ENCODE measurements around the gene PWWP2B.

PWWP2B gene

GRCh38 chr10:132456881-132457280 lies 59.9 kb downstream of the PWWP2B start:
- Mint-ChIP-seq H3K36me3 (ENCODE audit: low read depth) (no peaks in the 10 kb centered on the region), H3K27me3 (no peaks in the 10 kb centered on the region), H3K27ac (no peak overlapping the region), H3K9me3 (no peaks in the 10 kb centered on the region), H3K4me3 (no peak overlapping the region), H3K4me1 (peaks cover 11% of the 10 kb centered on the region)
- no peak for DNase-seq
- ATAC-seq, result no peak

GRCh38 chr10:132457328-132458070 lies 60.5 kb downstream of the PWWP2B start:
- H3K27ac Mint-ChIP-seq, result no peak overlapping the region
- H3K9me3 Mint-ChIP-seq, result no peaks in the 10 kb centered on the region
- DNase-seq, result no peak
- no peak for ATAC-seq
- peaks cover 7% of the 10 kb centered on the region for H3K4me1 Mint-ChIP-seq
- no peaks in the 10 kb centered on the region for H3K27me3 Mint-ChIP-seq
- H3K36me3 Mint-ChIP-seq (ENCODE audit: low read depth), result no peaks in the 10 kb centered on the region
- H3K4me3 Mint-ChIP-seq, result no peak overlapping the region

GRCh38 chr10:132458071-132458585 lies 61.1 kb downstream of the PWWP2B start:
- Mint-ChIP-seq H3K36me3 (ENCODE audit: low read depth) (no peaks in the 10 kb centered on the region), H3K27ac (no peak overlapping the region), H3K4me1 (peaks cover 2% of the 10 kb centered on the region), H3K27me3 (no peaks in the 10 kb centered on the region), H3K9me3 (no peaks in the 10 kb centered on the region), H3K4me3 (no peak overlapping the region)
- DNase-seq, result no peak
- ATAC-seq, result no peak

GRCh38 chr10:132458586-132459300 lies 61.7 kb downstream of the PWWP2B start:
- Mint-ChIP-seq H3K36me3 (ENCODE audit: low read depth) (no peaks in the 10 kb centered on the region), H3K4me3 (no peak overlapping the region), H3K4me1 (peaks cover 2% of the 10 kb centered on the region), H3K27ac (no peak overlapping the region), H3K27me3 (no peaks in the 10 kb centered on the region), H3K9me3 (no peaks in the 10 kb centered on the region)
- ATAC-seq, result peak; percentile 47
- DNase-seq, result peak; percentile 78

- H3K27ac Mint-ChIP-seq, result no peak overlapping the region
- no peak overlapping the region for H3K4me3 Mint-ChIP-seq
Observed at GRCh38 chr10:132459301-132460003, 62.5 kb downstream of the PWWP2B start.

GRCh38 chr10:132460071-132460470 lies 63.1 kb downstream of the PWWP2B start:
- no peak for ATAC-seq
- H3K4me3 Mint-ChIP-seq, result no peak overlapping the region

More at GRCh38 chr10:132459301-132460003, 62.5 kb downstream of the PWWP2B start:
- ATAC-seq, result no peak
- no peak for DNase-seq
- Mint-ChIP-seq H3K9me3 (no peaks in the 10 kb centered on the region), H3K27me3 (no peaks in the 10 kb centered on the region), H3K36me3 (ENCODE audit: low read depth) (no peaks in the 10 kb centered on the region), H3K4me1 (peaks cover 2% of the 10 kb centered on the region)

GRCh38 chr10:132460691-132461090 lies 63.7 kb downstream of the PWWP2B start:
- no peaks in the 10 kb centered on the region for H3K9me3 Mint-ChIP-seq
- H3K36me3 Mint-ChIP-seq (ENCODE audit: low read depth), result no peaks in the 10 kb centered on the region
- H3K27me3 Mint-ChIP-seq, result no peaks in the 10 kb centered on the region

More at GRCh38 chr10:132460071-132460470, 63.1 kb downstream of the PWWP2B start:
- no peak for DNase-seq
- no peaks in the 10 kb centered on the region for H3K27me3 Mint-ChIP-seq
- no peaks in the 10 kb centered on the region for H3K9me3 Mint-ChIP-seq
- peaks cover 2% of the 10 kb centered on the region for H3K4me1 Mint-ChIP-seq
- no peak overlapping the region for H3K27ac Mint-ChIP-seq
- no peaks in the 10 kb centered on the region for H3K36me3 Mint-ChIP-seq (ENCODE audit: low read depth)

GRCh38 chr10:132461103-132461682 lies 64.2 kb downstream of the PWWP2B start:
- H3K27ac Mint-ChIP-seq, result no peak overlapping the region
- H3K36me3 Mint-ChIP-seq (ENCODE audit: low read depth), result no peaks in the 10 kb centered on the region
- no peak overlapping the region for H3K4me3 Mint-ChIP-seq
- DNase-seq (no peak), ATAC-seq (no peak)
- H3K27me3 Mint-ChIP-seq, result no peaks in the 10 kb centered on the region
- peaks cover 2% of the 10 kb centered on the region for H3K4me1 Mint-ChIP-seq
- no peaks in the 10 kb centered on the region for H3K9me3 Mint-ChIP-seq

More at GRCh38 chr10:132460691-132461090, 63.7 kb downstream of the PWWP2B start:
- DNase-seq, result no peak
- no peak overlapping the region for H3K4me3 Mint-ChIP-seq
- H3K27ac Mint-ChIP-seq, result no peak overlapping the region
- peaks cover 2% of the 10 kb centered on the region for H3K4me1 Mint-ChIP-seq
- ATAC-seq, result no peak

- no peak for ATAC-seq
- Mint-ChIP-seq H3K4me3 (no peak overlapping the region), H3K27ac (no peak overlapping the region), H3K36me3 (ENCODE audit: low read depth) (no peaks in the 10 kb centered on the region), H3K27me3 (no peaks in the 10 kb centered on the region), H3K4me1 (peaks cover 2% of the 10 kb centered on the region), H3K9me3 (no peaks in the 10 kb centered on the region)
- no peak for DNase-seq
Observed at GRCh38 chr10:132461683-132462231, 64.8 kb downstream of the PWWP2B start.

GRCh38 chr10:132462463-132463332 lies 65.7 kb downstream of the PWWP2B start:
- no peaks in the 10 kb centered on the region for H3K27me3 Mint-ChIP-seq
- H3K36me3 Mint-ChIP-seq (ENCODE audit: low read depth), result no peaks in the 10 kb centered on the region
- no peaks in the 10 kb centered on the region for H3K9me3 Mint-ChIP-seq
- no peak overlapping the region for H3K4me3 Mint-ChIP-seq
- no peak overlapping the region for H3K27ac Mint-ChIP-seq
- peaks cover 2% of the 10 kb centered on the region for H3K4me1 Mint-ChIP-seq
- no peak for ATAC-seq
- no peak for DNase-seq

- DNase-seq (no peak), ATAC-seq (no peak)
- Mint-ChIP-seq H3K4me1 (peaks cover under 1% of the 10 kb centered on the region), H3K36me3 (ENCODE audit: low read depth) (no peaks in the 10 kb centered on the region), H3K27ac (no peak overlapping the region), H3K27me3 (no peaks in the 10 kb centered on the region), H3K9me3 (no peaks in the 10 kb centered on the region), H3K4me3 (no peak overlapping the region)
Observed at GRCh38 chr10:132463333-132464255, 66.6 kb downstream of the PWWP2B start.

GRCh38 chr10:132464256-132465192 lies 67.5 kb downstream of the PWWP2B start:
- H3K27ac Mint-ChIP-seq, result no peak overlapping the region
- H3K4me3 Mint-ChIP-seq, result no peak overlapping the region

More at GRCh38 chr10:132464256-132465192, 67.5 kb downstream of the PWWP2B start:
- Mint-ChIP-seq H3K27me3 (peaks cover under 1% of the 10 kb centered on the region), H3K36me3 (ENCODE audit: low read depth) (no peaks in the 10 kb centered on the region), H3K4me1 (peaks cover 3% of the 10 kb centered on the region), H3K9me3 (no peaks in the 10 kb centered on the region)
- DNase-seq (no peak), ATAC-seq (no peak)

Measured in activated naive CD8-positive, alpha-beta T cell treated with anti-CD3 and anti-CD28 coated beads, Interleukin-2, amount 50 U/mL, for 24 hours (primary cell).